ENCODE data around the gene ZNF511.

The ZNF511 gene

GRCh38 chr10:133283931-133284330, 24.8 kb upstream of the ZNF511 start:
- Histone ChIP-seq H3K9ac (ENCODE audit: low read length) (no peak overlapping the region), H3K27ac (ENCODE audit: low read depth, low read length, poor library complexity, severe bottlenecking) (no peak overlapping the region), H3K27me3 (ENCODE audit: insufficient read depth, low read length) (no peaks in the 10 kb centered on the region), H3K36me3 (ENCODE audit: insufficient read depth, low read length) (peaks cover 74% of the 10 kb centered on the region), H4K20me1 (ENCODE audit: insufficient read depth, low read length) (no peaks in the 10 kb centered on the region), H3K4me3 (ENCODE audit: low read depth, low read length, poor library complexity, severe bottlenecking) (no peak overlapping the region), H3K4me1 (ENCODE audit: insufficient read depth, low read length, severe bottlenecking) (no peaks in the 10 kb centered on the region), H2AFZ (ENCODE audit: low read length) (no peak overlapping the region), H3F3A (ENCODE audit: insufficient read depth, low read length) (no peaks in the 10 kb centered on the region), H3K9me3 (ENCODE audit: low read length) (no peaks in the 10 kb centered on the region), H3K9me2 (ENCODE audit: low read depth, low read length) (no peaks in the 10 kb centered on the region), H3K79me2 (ENCODE audit: insufficient read depth, low read length) (no peaks in the 10 kb centered on the region), H3K4me2 (ENCODE audit: low read length) (no peak overlapping the region)
- TF ChIP-seq EZH2 (IDR thresholded peaks at IDR 0.05; ENCODE audit: borderline replicate concordance, low read length) = no peak
- no peak for TF ChIP-seq CTCF (IDR thresholded peaks at IDR 0.05; ENCODE audit: low read length)

DNA sequence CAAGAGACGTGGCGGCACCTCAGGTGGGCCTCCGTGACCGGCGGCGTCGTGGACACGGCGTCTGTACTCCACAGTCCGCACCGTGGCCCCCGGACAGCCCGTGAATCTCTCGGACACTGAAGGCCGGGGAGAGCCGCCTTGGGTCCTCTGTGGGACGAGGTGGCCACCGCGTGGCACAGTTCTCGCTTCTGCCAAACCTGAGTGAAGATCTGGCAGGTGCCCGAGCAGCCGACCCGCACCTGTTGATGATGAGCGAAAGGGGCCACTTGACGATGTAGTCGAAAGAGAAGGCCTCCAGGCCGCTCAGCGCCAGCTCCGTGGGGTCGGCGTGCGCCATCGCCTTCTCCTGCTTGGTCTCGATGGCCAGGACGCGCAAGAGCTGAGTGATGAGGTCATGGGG, 23.5 kb upstream of the ZNF511 start:
- Histone ChIP-seq H3K4me2 (ENCODE audit: low read length) (no peak overlapping the region), H3F3A (ENCODE audit: insufficient read depth, low read length) (no peaks in the 10 kb centered on the region), H3K4me3 (ENCODE audit: low read depth, low read length, poor library complexity, severe bottlenecking) (no peak overlapping the region), H3K4me1 (ENCODE audit: insufficient read depth, low read length, severe bottlenecking) (no peaks in the 10 kb centered on the region), H3K9me2 (ENCODE audit: low read depth, low read length) (no peaks in the 10 kb centered on the region), H3K27me3 (ENCODE audit: insufficient read depth, low read length) (no peaks in the 10 kb centered on the region), H4K20me1 (ENCODE audit: insufficient read depth, low read length) (no peaks in the 10 kb centered on the region), H3K36me3 (ENCODE audit: insufficient read depth, low read length) (peaks cover 71% of the 10 kb centered on the region), H3K9ac (ENCODE audit: low read length) (no peak overlapping the region), H2AFZ (ENCODE audit: low read length) (no peak overlapping the region), H3K27ac (ENCODE audit: low read depth, low read length, poor library complexity, severe bottlenecking) (no peak overlapping the region), H3K79me2 (ENCODE audit: insufficient read depth, low read length) (no peaks in the 10 kb centered on the region), H3K9me3 (ENCODE audit: low read length) (no peaks in the 10 kb centered on the region)
- TF ChIP-seq CTCF (IDR thresholded peaks at IDR 0.05; ENCODE audit: low read length) (no peak), EZH2 (IDR thresholded peaks at IDR 0.05; ENCODE audit: borderline replicate concordance, low read length) (no peak)

DNA sequence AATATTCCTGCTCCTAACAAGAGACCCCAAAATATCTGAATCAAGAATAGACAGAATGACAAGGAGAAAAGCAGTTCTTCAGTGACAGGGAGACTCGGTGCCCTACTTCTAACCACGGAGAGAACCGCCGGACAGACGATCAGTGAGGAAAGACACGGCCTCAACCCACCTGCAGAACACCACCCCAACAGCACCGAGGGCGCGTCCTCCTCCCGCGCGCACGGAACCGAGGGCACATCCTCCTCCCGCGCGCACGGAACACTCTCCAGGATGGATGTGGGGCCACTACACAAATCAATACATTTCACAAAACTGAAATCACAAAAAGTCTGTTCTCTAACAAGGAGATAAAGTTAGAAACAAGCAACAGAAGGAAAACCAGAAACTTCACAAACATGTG, 22.3 kb upstream of the ZNF511 start:
- Histone ChIP-seq H3K4me1 (ENCODE audit: insufficient read depth, low read length, severe bottlenecking) (no peaks in the 10 kb centered on the region), H4K20me1 (ENCODE audit: insufficient read depth, low read length) (no peaks in the 10 kb centered on the region), H2AFZ (ENCODE audit: low read length) (no peak overlapping the region), H3K36me3 (ENCODE audit: insufficient read depth, low read length) (peaks cover 78% of the 10 kb centered on the region), H3K27ac (ENCODE audit: low read depth, low read length, poor library complexity, severe bottlenecking) (no peak overlapping the region), H3K4me3 (ENCODE audit: low read depth, low read length, poor library complexity, severe bottlenecking) (no peak overlapping the region), H3K9me2 (ENCODE audit: low read depth, low read length) (no peaks in the 10 kb centered on the region), H3K9ac (ENCODE audit: low read length) (no peak overlapping the region), H3K4me2 (ENCODE audit: low read length) (no peak overlapping the region), H3F3A (ENCODE audit: insufficient read depth, low read length) (no peaks in the 10 kb centered on the region), H3K9me3 (ENCODE audit: low read length) (no peaks in the 10 kb centered on the region), H3K79me2 (ENCODE audit: insufficient read depth, low read length) (no peaks in the 10 kb centered on the region), H3K27me3 (ENCODE audit: insufficient read depth, low read length) (no peaks in the 10 kb centered on the region)
- no peak for TF ChIP-seq CTCF (IDR thresholded peaks at IDR 0.05; ENCODE audit: low read length)
- TF ChIP-seq EZH2 (IDR thresholded peaks at IDR 0.05; ENCODE audit: borderline replicate concordance, low read length) = no peak

Measured in OCI-LY1 (cell line).